Neural cell (in vitro differentiated cells): ENCODE data around the gene CYP3A5.

Experiments used
- CTCF ChIP-seq: fragments of 450-650 bp; IDR thresholded peaks from 2 replicates; pipeline ENCODE4 v1.5.1; 2014; ENCODE audit warnings: antibody characterized with exemption, mild to moderate bottlenecking, moderate library complexity; ENCODE audit not compliant: poor library complexity, severe bottlenecking
- EZH2 ChIP-seq: fragments of 200-600, 300-800 bp; shearing (Covaris generic), sonication (generic); IDR thresholded peaks from 2 replicates; pipeline ENCODE4 v1.6.1; 2014; ENCODE audit warnings: antibody characterized with exemption, low read length, borderline replicate concordance, mild to moderate bottlenecking; ENCODE audit not compliant: insufficient read depth, poor library complexity, severe bottlenecking
- MXI1 ChIP-seq: fragments of 450-650 bp; conservative IDR thresholded peaks from 2 replicates; pipeline ENCODE4 v1.6.1; 2014; ENCODE audit warnings: antibody characterized with exemption, mild to moderate bottlenecking; ENCODE audit not compliant: poor library complexity, severe bottlenecking
- POLR2AphosphoS5 ChIP-seq: IDR thresholded peaks from 2 replicates; pipeline ENCODE4 v1.6.1; 2012
- RAD21 ChIP-seq: fragments of 450-650 bp; conservative IDR thresholded peaks from 2 replicates; pipeline ENCODE4 v1.6.1; 2014; ENCODE audit warnings: antibody characterized with exemption, mild to moderate bottlenecking, moderate library complexity
- TF ChIP-seq, protein P1 (sequence below): IDR thresholded peaks from 2 replicates; pipeline ENCODE4 v1.6.1; 2012; ENCODE audit warnings: borderline replicate concordance

- TF ChIP-seq CTCF, result no peak
- TF ChIP-seq EZH2, result no peak
- no peak for TF ChIP-seq POLR2AphosphoS5
- no peak for TF ChIP-seq RAD21
- TF ChIP-seq, protein P1, sequence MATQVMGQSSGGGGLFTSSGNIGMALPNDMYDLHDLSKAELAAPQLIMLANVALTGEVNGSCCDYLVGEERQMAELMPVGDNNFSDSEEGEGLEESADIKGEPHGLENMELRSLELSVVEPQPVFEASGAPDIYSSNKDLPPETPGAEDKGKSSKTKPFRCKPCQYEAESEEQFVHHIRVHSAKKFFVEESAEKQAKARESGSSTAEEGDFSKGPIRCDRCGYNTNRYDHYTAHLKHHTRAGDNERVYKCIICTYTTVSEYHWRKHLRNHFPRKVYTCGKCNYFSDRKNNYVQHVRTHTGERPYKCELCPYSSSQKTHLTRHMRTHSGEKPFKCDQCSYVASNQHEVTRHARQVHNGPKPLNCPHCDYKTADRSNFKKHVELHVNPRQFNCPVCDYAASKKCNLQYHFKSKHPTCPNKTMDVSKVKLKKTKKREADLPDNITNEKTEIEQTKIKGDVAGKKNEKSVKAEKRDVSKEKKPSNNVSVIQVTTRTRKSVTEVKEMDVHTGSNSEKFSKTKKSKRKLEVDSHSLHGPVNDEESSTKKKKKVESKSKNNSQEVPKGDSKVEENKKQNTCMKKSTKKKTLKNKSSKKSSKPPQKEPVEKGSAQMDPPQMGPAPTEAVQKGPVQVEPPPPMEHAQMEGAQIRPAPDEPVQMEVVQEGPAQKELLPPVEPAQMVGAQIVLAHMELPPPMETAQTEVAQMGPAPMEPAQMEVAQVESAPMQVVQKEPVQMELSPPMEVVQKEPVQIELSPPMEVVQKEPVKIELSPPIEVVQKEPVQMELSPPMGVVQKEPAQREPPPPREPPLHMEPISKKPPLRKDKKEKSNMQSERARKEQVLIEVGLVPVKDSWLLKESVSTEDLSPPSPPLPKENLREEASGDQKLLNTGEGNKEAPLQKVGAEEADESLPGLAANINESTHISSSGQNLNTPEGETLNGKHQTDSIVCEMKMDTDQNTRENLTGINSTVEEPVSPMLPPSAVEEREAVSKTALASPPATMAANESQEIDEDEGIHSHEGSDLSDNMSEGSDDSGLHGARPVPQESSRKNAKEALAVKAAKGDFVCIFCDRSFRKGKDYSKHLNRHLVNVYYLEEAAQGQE, result no peak
- no peak for TF ChIP-seq MXI1
Measured at GRCh38 chr7:99679400-99680191, at the start of gene CYP3A5.
